Measurements from ENCODE around the gene ATG9B.

DNA sequence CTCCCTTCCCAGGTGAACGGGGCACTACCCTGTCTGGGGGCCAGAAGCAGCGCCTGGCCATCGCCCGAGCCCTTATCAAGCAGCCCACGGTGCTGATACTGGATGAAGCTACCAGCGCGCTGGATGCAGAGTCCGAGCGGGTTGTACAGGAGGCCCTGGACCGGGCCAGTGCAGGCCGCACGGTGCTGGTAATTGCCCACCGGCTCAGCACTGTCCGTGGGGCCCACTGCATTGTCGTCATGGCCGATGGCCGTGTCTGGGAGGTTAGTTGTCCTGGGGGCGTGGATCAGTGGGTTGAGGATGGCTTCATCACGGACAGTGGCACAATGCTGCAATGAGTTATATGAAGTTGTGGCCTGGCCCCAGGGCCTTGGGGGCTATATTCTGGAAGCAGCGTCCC is 19.7 kb upstream of the ATG9B start:
- TF ChIP-seq, protein P1, sequence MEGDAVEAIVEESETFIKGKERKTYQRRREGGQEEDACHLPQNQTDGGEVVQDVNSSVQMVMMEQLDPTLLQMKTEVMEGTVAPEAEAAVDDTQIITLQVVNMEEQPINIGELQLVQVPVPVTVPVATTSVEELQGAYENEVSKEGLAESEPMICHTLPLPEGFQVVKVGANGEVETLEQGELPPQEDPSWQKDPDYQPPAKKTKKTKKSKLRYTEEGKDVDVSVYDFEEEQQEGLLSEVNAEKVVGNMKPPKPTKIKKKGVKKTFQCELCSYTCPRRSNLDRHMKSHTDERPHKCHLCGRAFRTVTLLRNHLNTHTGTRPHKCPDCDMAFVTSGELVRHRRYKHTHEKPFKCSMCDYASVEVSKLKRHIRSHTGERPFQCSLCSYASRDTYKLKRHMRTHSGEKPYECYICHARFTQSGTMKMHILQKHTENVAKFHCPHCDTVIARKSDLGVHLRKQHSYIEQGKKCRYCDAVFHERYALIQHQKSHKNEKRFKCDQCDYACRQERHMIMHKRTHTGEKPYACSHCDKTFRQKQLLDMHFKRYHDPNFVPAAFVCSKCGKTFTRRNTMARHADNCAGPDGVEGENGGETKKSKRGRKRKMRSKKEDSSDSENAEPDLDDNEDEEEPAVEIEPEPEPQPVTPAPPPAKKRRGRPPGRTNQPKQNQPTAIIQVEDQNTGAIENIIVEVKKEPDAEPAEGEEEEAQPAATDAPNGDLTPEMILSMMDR (IDR thresholded peaks at IDR 0.05 in 8 of 11, conservative IDR thresholded peaks at IDR 0.05 in 3 of 11), result no peak
- no peak for TF ChIP-seq POLR2A (IDR thresholded peaks at IDR 0.05)
